Activated naive CD4-positive, alpha-beta T cell treated with anti-CD3 and anti-CD28 coated beads, Interleukin-2, amount 50 U/mL, for 24 hours (primary cell): ENCODE results near the gene CYB5R4.

Experiments
- H3K27ac Mint-ChIP-seq: one replicate; pipeline ENCODE4 v1.8.0; 2021; ENCODE audit warnings: mild to moderate bottlenecking, mixed read lengths
- H3K27me3 Mint-ChIP-seq: one replicate; pipeline ENCODE4 v1.8.0; 2021; ENCODE audit warnings: mixed read lengths
- H3K36me3 Mint-ChIP-seq: one replicate; pipeline ENCODE4 v1.8.0; 2021; ENCODE audit warnings: mixed read lengths
- H3K4me1 Mint-ChIP-seq: one replicate; pipeline ENCODE4 v1.8.0; 2021; ENCODE audit warnings: mixed read lengths
- H3K4me3 Mint-ChIP-seq: one replicate; pipeline ENCODE4 v1.8.0; 2021; ENCODE audit warnings: mild to moderate bottlenecking, mixed read lengths
- H3K9me3 Mint-ChIP-seq: one replicate; pipeline ENCODE4 v1.8.0; 2021; ENCODE audit warnings: mixed read lengths

CYB5R4 gene

GRCh38 chr6:83854001-83854501, 5.4 kb upstream of the CYB5R4 start:
- H3K4me3 Mint-ChIP-seq = peak overlapping the region; percentile 38
- peaks cover 14% of the 10 kb centered on the region for H3K4me1 Mint-ChIP-seq
- H3K27ac Mint-ChIP-seq = no peak overlapping the region
- H3K9me3 Mint-ChIP-seq = no peaks in the 10 kb centered on the region
- no peaks in the 10 kb centered on the region for H3K36me3 Mint-ChIP-seq
- H3K27me3 Mint-ChIP-seq = peaks cover 45% of the 10 kb centered on the region

GRCh38 chr6:83854766-83855165, 4.7 kb upstream of the CYB5R4 start:
- Mint-ChIP-seq H3K4me3 (no peak overlapping the region), H3K27me3 (peaks cover 40% of the 10 kb centered on the region), H3K36me3 (no peaks in the 10 kb centered on the region), H3K9me3 (no peaks in the 10 kb centered on the region), H3K4me1 (peaks cover 17% of the 10 kb centered on the region), H3K27ac (no peak overlapping the region)

GRCh38 chr6:83860359-83860755, 868 bp downstream of the CYB5R4 start:
- Mint-ChIP-seq H3K4me1 (peaks cover 37% of the 10 kb centered on the region), H3K27me3 (peaks cover 4% of the 10 kb centered on the region), H3K27ac (peak overlapping the region; percentile 90), H3K4me3 (peak overlapping the region; percentile 93), H3K9me3 (no peaks in the 10 kb centered on the region), H3K36me3 (peaks cover 5% of the 10 kb centered on the region)

GRCh38 chr6:83860782-83861495, 1.4 kb downstream of the CYB5R4 start:
- Mint-ChIP-seq H3K4me3 (peak overlapping the region; percentile 93), H3K27me3 (no peaks in the 10 kb centered on the region), H3K36me3 (peaks cover 11% of the 10 kb centered on the region), H3K9me3 (no peaks in the 10 kb centered on the region), H3K27ac (peak overlapping the region; percentile 76), H3K4me1 (peaks cover 37% of the 10 kb centered on the region)

GRCh38 chr6:83862776-83863471, 3.4 kb downstream of the CYB5R4 start:
- Mint-ChIP-seq H3K27ac (no peak overlapping the region), H3K36me3 (peaks cover 26% of the 10 kb centered on the region), H3K9me3 (peaks cover 7% of the 10 kb centered on the region), H3K27me3 (no peaks in the 10 kb centered on the region), H3K4me3 (no peak overlapping the region), H3K4me1 (peaks cover 37% of the 10 kb centered on the region)

GRCh38 chr6:83867043-83867442, 7.6 kb downstream of the CYB5R4 start:
- Mint-ChIP-seq H3K4me1 (peaks cover 24% of the 10 kb centered on the region), H3K36me3 (peaks cover 40% of the 10 kb centered on the region), H3K27ac (no peak overlapping the region), H3K9me3 (peaks cover 7% of the 10 kb centered on the region), H3K27me3 (no peaks in the 10 kb centered on the region), H3K4me3 (no peak overlapping the region)

GRCh38 chr6:83867527-83868161, 8.2 kb downstream of the CYB5R4 start:
- no peak overlapping the region for H3K4me3 Mint-ChIP-seq
- H3K27me3 Mint-ChIP-seq = no peaks in the 10 kb centered on the region
- peaks cover 41% of the 10 kb centered on the region for H3K36me3 Mint-ChIP-seq
- H3K4me1 Mint-ChIP-seq = peaks cover 24% of the 10 kb centered on the region
- H3K27ac Mint-ChIP-seq = no peak overlapping the region
- H3K9me3 Mint-ChIP-seq = peaks cover 7% of the 10 kb centered on the region

- peaks cover 43% of the 10 kb centered on the region for H3K36me3 Mint-ChIP-seq
- H3K4me3 Mint-ChIP-seq = no peak overlapping the region
- peaks cover 7% of the 10 kb centered on the region for H3K9me3 Mint-ChIP-seq
- no peak overlapping the region for H3K27ac Mint-ChIP-seq
- no peaks in the 10 kb centered on the region for H3K27me3 Mint-ChIP-seq
- H3K4me1 Mint-ChIP-seq = peaks cover 30% of the 10 kb centered on the region
Observed at GRCh38 chr6:83868639-83869038, 9.2 kb downstream of the CYB5R4 start.

- Mint-ChIP-seq H3K36me3 (peaks cover 39% of the 10 kb centered on the region), H3K4me1 (peaks cover 39% of the 10 kb centered on the region), H3K9me3 (peaks cover 7% of the 10 kb centered on the region), H3K27ac (no peak overlapping the region), H3K4me3 (no peak overlapping the region), H3K27me3 (no peaks in the 10 kb centered on the region)
Observed at GRCh38 chr6:83870649-83871048, 11.2 kb downstream of the CYB5R4 start.

- Mint-ChIP-seq H3K27me3 (no peaks in the 10 kb centered on the region), H3K4me3 (no peak overlapping the region), H3K9me3 (no peaks in the 10 kb centered on the region), H3K4me1 (peaks cover 49% of the 10 kb centered on the region), H3K27ac (no peak overlapping the region), H3K36me3 (peaks cover 24% of the 10 kb centered on the region)
Observed at GRCh38 chr6:83872386-83873118, 13.1 kb downstream of the CYB5R4 start.

GRCh38 chr6:83873869-83874268, 14.4 kb downstream of the CYB5R4 start:
- Mint-ChIP-seq H3K4me3 (peak overlapping the region; percentile 1), H3K9me3 (no peaks in the 10 kb centered on the region)

GRCh38 chr6:83875843-83876242, 16.4 kb downstream of the CYB5R4 start:
- Mint-ChIP-seq H3K4me3 (no peak overlapping the region), H3K36me3 (peaks cover 11% of the 10 kb centered on the region), H3K4me1 (peaks cover 67% of the 10 kb centered on the region), H3K27me3 (no peaks in the 10 kb centered on the region), H3K9me3 (no peaks in the 10 kb centered on the region), H3K27ac (no peak overlapping the region)

More at GRCh38 chr6:83873869-83874268, 14.4 kb downstream of the CYB5R4 start:
- Mint-ChIP-seq H3K27me3 (no peaks in the 10 kb centered on the region), H3K36me3 (peaks cover 15% of the 10 kb centered on the region), H3K4me1 (peaks cover 55% of the 10 kb centered on the region), H3K27ac (peak overlapping the region; percentile 38)

GRCh38 chr6:83878902-83879644, 19.6 kb downstream of the CYB5R4 start:
- Mint-ChIP-seq H3K27me3 (no peaks in the 10 kb centered on the region), H3K9me3 (no peaks in the 10 kb centered on the region), H3K27ac (no peak overlapping the region), H3K4me1 (peaks cover 47% of the 10 kb centered on the region), H3K4me3 (no peak overlapping the region), H3K36me3 (peaks cover 4% of the 10 kb centered on the region)

- Mint-ChIP-seq H3K4me3 (no peak overlapping the region), H3K9me3 (no peaks in the 10 kb centered on the region), H3K36me3 (peaks cover 2% of the 10 kb centered on the region), H3K27me3 (no peaks in the 10 kb centered on the region), H3K27ac (no peak overlapping the region), H3K4me1 (peaks cover 49% of the 10 kb centered on the region)
Observed at GRCh38 chr6:83879746-83880145, 20.3 kb downstream of the CYB5R4 start.

GRCh38 chr6:83883240-83883639, 23.8 kb downstream of the CYB5R4 start:
- Mint-ChIP-seq H3K27me3 (no peaks in the 10 kb centered on the region), H3K36me3 (no peaks in the 10 kb centered on the region), H3K4me1 (peaks cover 33% of the 10 kb centered on the region)

More at GRCh38 chr6:83883240-83883639, 23.8 kb downstream of the CYB5R4 start:
- Mint-ChIP-seq H3K9me3 (no peaks in the 10 kb centered on the region), H3K27ac (no peak overlapping the region), H3K4me3 (no peak overlapping the region)
